ENCODE data around the gene ARRB1. TPM values are rescaled to one million over a fixed set of nuclear protein-coding genes. Genes with fewer than 3 reads are reported as not detected.

ARRB1 gene
- 11.3 and 13.2 TPM in 2 replicates for total RNA-seq
- long read RNA-seq, partial matches to known transcripts: 1 of 4 reads
- long read RNA-seq, other reads (novel, unspliced or antisense): 1 of 4 reads

DNA sequence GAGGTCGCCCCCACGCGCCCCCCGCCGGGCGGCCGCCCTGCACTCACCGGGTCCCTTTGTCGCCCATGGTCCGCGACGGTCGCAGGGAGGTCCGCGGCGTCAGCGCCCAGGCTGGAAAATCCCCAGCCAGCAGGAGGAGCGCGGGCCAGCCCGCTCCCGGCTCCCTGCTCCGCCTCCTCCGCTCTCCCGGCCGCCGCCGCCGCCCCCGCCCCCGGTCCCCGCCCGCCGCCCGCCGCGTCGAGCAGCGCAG lies at the start of gene ARRB1:
Gene ARRB1 (minus strand): TSS at position 121 of the 250 bp plus-strand sequence. CDS start 54 bp downstream, at position 67.
- DNase-seq (ENCODE audit: extremely low spot score, unreplicated experiment): no peak
- Mint-ChIP-seq H3K27ac (ENCODE audit: unreplicated experiment) (peak within 1 kb of the TSS; percentile 85), H3K9me3 (ENCODE audit: unreplicated experiment) (no peaks in the 10 kb centered on the region), H3K27me3 (ENCODE audit: unreplicated experiment) (no peaks in the 10 kb centered on the region), H3K4me1 (ENCODE audit: unreplicated experiment) (peaks cover 56% of the 10 kb centered on the region), H3K4me3 (ENCODE audit: unreplicated experiment) (peak within 1 kb of the TSS; percentile 73), H3K36me3 (ENCODE audit: unreplicated experiment) (no peaks in the 10 kb centered on the region)
- TF ChIP-seq, protein P1, sequence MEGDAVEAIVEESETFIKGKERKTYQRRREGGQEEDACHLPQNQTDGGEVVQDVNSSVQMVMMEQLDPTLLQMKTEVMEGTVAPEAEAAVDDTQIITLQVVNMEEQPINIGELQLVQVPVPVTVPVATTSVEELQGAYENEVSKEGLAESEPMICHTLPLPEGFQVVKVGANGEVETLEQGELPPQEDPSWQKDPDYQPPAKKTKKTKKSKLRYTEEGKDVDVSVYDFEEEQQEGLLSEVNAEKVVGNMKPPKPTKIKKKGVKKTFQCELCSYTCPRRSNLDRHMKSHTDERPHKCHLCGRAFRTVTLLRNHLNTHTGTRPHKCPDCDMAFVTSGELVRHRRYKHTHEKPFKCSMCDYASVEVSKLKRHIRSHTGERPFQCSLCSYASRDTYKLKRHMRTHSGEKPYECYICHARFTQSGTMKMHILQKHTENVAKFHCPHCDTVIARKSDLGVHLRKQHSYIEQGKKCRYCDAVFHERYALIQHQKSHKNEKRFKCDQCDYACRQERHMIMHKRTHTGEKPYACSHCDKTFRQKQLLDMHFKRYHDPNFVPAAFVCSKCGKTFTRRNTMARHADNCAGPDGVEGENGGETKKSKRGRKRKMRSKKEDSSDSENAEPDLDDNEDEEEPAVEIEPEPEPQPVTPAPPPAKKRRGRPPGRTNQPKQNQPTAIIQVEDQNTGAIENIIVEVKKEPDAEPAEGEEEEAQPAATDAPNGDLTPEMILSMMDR (IDR thresholded peaks at IDR 0.05): peak; percentile 12

DNA sequence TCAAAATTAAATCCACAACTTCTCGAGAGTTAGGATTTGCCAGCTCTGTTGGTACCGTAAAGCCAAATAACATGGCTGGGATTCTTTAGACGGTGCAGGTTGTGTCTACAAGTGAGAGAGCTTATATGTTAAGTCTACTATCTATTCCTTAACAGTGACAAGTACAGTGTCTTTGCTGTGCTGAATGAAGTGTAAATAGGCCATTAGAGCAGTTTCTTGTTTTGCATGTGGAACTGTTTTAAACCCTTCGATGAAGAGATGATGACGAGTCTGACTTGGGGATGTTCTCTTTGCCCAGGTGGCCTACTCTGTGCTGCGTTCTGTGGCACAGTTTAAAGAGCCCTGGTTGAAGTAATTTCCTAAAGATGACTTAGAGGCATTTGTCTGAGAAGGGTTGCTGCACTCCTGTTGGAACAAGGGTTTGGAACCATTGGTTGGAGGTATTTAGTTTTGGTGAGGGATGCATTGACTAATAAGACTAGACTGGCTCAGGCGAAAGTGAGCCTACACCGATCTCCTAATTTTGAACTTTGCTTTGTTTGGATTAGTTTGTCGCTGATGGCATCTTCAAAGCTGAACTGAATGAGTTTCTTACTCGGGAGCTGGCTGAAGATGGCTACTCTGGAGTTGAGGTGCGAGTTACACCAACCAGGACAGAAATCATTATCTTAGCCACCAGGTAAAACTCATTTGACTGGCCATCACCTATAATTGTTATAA lies 48.8 kb upstream of the ARRB1 start:
- no peak for DNase-seq (ENCODE audit: extremely low spot score, unreplicated experiment)
- Mint-ChIP-seq H3K9me3 (ENCODE audit: unreplicated experiment) (no peaks in the 10 kb centered on the region), H3K4me3 (ENCODE audit: unreplicated experiment) (peak overlapping the region; percentile 99), H3K27ac (ENCODE audit: unreplicated experiment) (peak overlapping the region; percentile 98), H3K4me1 (ENCODE audit: unreplicated experiment) (peaks cover 33% of the 10 kb centered on the region), H3K36me3 (ENCODE audit: unreplicated experiment) (peaks cover 41% of the 10 kb centered on the region), H3K27me3 (ENCODE audit: unreplicated experiment) (peaks cover 9% of the 10 kb centered on the region)
- TF ChIP-seq, protein P1 (IDR thresholded peaks at IDR 0.05): no peak

DNA sequence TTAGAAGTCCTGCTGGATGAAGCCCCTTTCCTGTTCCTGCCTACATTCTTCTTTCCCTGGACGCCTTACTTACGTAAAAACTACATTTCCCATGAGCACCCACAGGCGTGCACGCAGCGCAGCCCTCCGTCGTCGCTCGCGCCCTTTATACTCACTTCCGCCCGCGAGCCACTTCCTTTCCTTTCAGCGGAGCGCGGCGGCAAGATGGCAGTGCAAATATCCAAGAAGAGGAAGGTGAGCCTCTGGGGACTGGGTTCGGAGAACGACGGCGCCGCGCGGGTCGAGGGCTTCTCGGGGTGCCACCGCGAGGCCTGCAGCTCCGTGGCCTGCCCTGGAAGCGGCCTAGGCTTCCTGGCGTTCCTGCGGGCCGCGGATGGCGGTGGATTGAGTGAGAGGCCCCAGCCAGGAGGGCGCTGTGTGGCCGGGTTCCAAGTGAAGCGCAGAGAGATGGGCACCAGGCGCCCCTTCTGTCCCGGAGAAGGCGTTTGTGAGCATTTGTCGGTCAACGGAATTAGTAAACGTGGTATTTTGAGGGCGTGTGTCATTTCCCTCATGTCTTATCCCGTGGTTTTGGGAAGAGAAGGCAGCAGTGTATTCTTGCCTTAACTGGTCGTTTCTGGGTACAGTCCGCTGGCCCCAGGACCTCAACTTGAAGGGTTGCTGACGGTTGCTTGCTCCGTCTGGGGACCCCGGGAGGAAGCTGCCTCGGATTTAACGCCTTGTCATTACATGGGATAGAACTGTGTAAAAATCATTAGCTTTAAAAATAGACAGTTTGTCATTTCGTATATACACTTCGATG lies 48.1 kb upstream of the ARRB1 start, which contains the start of gene RPS3:
Gene RPS3 (plus strand): TSS at position 175 of the 802 bp plus-strand sequence. CDS start 30 bp downstream, at position 205.
- TF ChIP-seq, protein P1 (IDR thresholded peaks at IDR 0.05): peak; percentile 35
- H3K27ac Mint-ChIP-seq (ENCODE audit: unreplicated experiment): peak within 1 kb of the TSS; percentile 98

DNA sequence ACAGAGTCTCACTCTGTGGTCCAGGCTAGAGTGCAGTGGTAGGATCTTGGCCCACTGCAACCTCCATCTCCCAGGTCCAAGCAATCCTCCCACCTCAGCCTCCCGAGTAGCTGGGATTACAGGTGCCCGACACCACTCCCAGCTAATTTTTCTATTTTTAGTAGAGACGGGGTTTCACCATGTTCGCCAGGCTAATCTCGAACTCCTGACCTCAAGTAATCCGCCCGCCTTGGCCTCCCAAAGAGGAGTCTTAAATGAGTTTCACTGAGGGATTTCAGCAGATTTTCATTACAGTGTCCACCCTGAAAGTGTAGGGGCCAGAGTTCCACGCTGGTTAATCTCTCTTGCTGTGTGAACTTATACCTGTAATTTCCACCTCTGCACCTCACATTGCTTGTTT lies 47.4 kb upstream of the ARRB1 start:
- H3K27me3 Mint-ChIP-seq (ENCODE audit: unreplicated experiment): peaks cover 9% of the 10 kb centered on the region
- H3K36me3 Mint-ChIP-seq (ENCODE audit: unreplicated experiment): peaks cover 31% of the 10 kb centered on the region
- H3K4me1 Mint-ChIP-seq (ENCODE audit: unreplicated experiment): peaks cover 31% of the 10 kb centered on the region
- DNase-seq (ENCODE audit: extremely low spot score, unreplicated experiment): no peak
- H3K27ac Mint-ChIP-seq (ENCODE audit: unreplicated experiment): peak overlapping the region; percentile 10
- H3K9me3 Mint-ChIP-seq (ENCODE audit: unreplicated experiment): no peaks in the 10 kb centered on the region
- TF ChIP-seq, protein P1 (IDR thresholded peaks at IDR 0.05): no peak
- H3K4me3 Mint-ChIP-seq (ENCODE audit: unreplicated experiment): peak overlapping the region; percentile 99

More for the DNA sequence above, 48.1 kb upstream of the ARRB1 start, which contains the start of gene RPS3:
- Mint-ChIP-seq H3K4me1 (ENCODE audit: unreplicated experiment) (peaks cover 31% of the 10 kb centered on the region), H3K36me3 (ENCODE audit: unreplicated experiment) (peaks cover 37% of the 10 kb centered on the region), H3K27me3 (ENCODE audit: unreplicated experiment) (peaks cover 9% of the 10 kb centered on the region), H3K4me3 (ENCODE audit: unreplicated experiment) (peak within 1 kb of the TSS; percentile 99), H3K9me3 (ENCODE audit: unreplicated experiment) (no peaks in the 10 kb centered on the region)
- DNase-seq (ENCODE audit: extremely low spot score, unreplicated experiment): peak; percentile 96

Measured in osteocyte (in vitro differentiated cells).